GM21526 (cell line): ENCODE results near the gene MYADM.
"Not testable (repeated sequence)": the region's sequence is repeated elsewhere in the genome, so short reads cannot be mapped to it uniquely, and the experiment has no call there.

ENCODE experiments used
- ATAC-seq: cut with Tn5 transposase; IDR thresholded peaks from one replicate; pipeline ENCODE4 v1.9.1; 2021; ENCODE audit warnings: moderate library complexity; ENCODE audit not compliant: unreplicated experiment, low FRiP score

Gene MYADM

GRCh38 chr19:53868091-53868891 is 608 bp downstream of the MYADM start:
- no peak for ATAC-seq

GRCh38 chr19:53868892-53869804 is 1.5 kb downstream of the MYADM start:
- ATAC-seq = no peak

- ATAC-seq = not testable (repeated sequence)
These were observed 2.3 kb downstream of the MYADM start for GRCh38 chr19:53869805-53870484.

- ATAC-seq = no peak
These were observed 2.8 kb downstream of the MYADM start for GRCh38 chr19:53870485-53870844.

- ATAC-seq = no peak
These were observed 3.8 kb downstream of the MYADM start for GRCh38 chr19:53871454-53871853.

GRCh38 chr19:53872762-53873161 is 5.1 kb downstream of the MYADM start:
- no peak for ATAC-seq

GRCh38 chr19:53873773-53874605 is 6.3 kb downstream of the MYADM start:
- ATAC-seq = no peak

- no peak for ATAC-seq
These were observed 6.9 kb downstream of the MYADM start for GRCh38 chr19:53874606-53874990.

GRCh38 chr19:53875602-53876325 is 8.1 kb downstream of the MYADM start:
- no peak for ATAC-seq

GRCh38 chr19:53876651-53877224 is 9.1 kb downstream of the MYADM start:
- ATAC-seq = no peak

- ATAC-seq = no peak
These were observed 9.7 kb downstream of the MYADM start for GRCh38 chr19:53877361-53877766.

GRCh38 chr19:53878776-53879139 is 11.1 kb downstream of the MYADM start:
- no peak for ATAC-seq

GRCh38 chr19:53879140-53880081 is 11.7 kb downstream of the MYADM start:
- no peak for ATAC-seq

GRCh38 chr19:53880711-53881481 is 13.2 kb downstream of the MYADM start:
- ATAC-seq = no peak

- no peak for ATAC-seq
These were observed 14.1 kb downstream of the MYADM start, which contains the start of gene PRKCG for GRCh38 chr19:53881482-53882390. Gene PRKCG (plus strand): TSS chr19:53882197. CDS start chr19:53882495, 298 bp downstream.

GRCh38 chr19:53882391-53883050 is 14.8 kb downstream of the MYADM start:
- ATAC-seq = no peak
